DMS53 (cell line): ENCODE data around the gene FERMT3.

ENCODE experiments used
- DNase-seq: peaks from one replicate; lab custom pipeline; 2025; lab: John Stamatoyannopoulos, UW

FERMT3 gene

DNA sequence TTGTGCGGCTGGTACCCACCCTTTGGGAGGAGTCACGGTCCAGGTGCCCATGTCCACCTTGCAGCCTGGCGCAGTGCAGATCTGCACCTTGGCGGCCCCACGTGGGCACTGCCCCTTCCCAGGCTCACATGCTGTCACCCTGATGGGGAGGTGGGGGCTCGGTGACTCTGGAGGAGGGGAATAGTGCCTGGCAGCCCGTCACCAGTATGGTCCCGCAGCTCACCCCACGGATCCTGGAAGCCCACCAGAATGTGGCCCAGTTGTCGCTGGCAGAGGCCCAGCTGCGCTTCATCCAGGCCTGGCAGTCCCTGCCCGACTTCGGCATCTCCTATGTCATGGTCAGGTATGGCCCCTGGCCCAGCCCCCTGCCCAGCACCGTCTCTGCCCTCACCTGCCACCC is 14.3 kb downstream of the FERMT3 start:
- DNase-seq: no peak

DNA sequence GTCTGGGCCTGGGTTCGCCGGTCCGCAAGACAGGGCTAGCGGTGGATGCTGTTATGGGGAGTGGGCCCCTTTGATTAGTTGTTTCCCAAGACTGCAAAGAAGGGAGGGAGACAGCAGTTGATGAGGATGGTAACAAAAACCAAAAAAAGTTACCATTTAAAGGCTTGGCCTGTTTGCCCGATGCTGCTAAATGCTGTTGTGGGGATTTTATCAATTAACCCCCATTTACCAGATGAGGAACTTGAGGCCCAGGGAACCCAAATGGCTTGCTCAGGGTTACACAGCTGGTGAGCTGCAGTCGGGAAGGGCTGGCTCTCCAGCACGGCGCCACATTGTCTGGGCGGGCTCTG is 16.1 kb downstream of the FERMT3 start:
- DNase-seq: no peak

DNA sequence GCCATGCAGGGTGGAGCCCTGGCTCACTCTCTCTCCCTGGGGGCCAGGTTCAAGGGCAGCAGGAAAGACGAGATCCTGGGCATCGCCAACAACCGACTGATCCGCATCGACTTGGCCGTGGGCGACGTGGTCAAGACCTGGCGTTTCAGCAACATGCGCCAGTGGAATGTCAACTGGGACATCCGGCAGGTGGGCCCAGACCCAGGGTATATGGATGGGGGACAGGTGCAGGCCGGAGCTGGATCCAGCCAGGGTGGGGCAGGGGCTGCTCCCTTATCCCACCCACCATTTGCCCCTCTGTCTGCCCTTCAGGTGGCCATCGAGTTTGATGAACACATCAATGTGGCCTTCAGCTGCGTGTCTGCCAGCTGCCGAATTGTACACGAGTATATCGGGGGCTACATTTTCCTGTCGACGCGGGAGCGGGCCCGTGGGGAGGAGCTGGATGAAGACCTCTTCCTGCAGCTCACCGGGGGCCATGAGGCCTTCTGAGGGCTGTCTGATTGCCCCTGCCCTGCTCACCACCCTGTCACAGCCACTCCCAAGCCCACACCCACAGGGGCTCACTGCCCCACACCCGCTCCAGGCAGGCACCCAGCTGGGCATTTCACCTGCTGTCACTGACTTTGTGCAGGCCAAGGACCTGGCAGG is 16.6 kb downstream of the FERMT3 start:
- DNase-seq: no peak

DNA sequence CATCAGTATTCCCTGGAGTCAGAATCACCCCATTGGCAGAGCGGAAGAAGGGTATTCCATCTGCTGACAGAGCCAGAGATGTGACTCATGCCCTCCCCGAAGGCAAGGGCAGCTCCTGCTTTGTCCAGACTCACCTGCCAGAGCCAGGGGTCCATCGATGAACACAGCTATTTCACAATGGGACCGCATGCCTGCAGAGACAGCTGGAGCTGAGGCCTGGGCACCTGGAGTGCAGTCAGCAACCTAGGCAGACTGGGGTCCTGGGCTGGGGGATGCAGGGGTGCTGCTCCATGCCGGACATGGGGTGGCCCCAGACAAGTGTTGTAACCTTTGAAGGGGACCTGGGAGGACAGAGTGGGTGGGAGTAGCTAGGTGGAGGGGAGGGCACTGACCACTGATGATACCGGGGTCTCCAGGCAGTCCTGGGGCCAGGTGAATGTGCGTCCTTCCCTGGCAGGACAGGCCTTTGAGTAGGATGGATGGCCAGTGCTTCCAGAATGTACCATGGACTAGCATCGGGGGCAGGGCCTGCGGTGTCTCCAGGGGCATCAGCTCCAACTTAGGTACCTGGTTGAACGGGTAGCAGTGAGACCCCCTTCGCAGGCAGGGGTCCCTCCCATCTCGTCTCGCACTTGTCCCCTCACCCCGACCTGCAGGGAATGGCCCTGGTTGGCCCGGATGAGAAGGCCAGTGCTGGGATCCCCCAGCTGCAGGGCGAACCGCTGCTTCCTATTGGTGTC is 17.8 kb downstream of the FERMT3 start:
- DNase-seq: no peak

DNA sequence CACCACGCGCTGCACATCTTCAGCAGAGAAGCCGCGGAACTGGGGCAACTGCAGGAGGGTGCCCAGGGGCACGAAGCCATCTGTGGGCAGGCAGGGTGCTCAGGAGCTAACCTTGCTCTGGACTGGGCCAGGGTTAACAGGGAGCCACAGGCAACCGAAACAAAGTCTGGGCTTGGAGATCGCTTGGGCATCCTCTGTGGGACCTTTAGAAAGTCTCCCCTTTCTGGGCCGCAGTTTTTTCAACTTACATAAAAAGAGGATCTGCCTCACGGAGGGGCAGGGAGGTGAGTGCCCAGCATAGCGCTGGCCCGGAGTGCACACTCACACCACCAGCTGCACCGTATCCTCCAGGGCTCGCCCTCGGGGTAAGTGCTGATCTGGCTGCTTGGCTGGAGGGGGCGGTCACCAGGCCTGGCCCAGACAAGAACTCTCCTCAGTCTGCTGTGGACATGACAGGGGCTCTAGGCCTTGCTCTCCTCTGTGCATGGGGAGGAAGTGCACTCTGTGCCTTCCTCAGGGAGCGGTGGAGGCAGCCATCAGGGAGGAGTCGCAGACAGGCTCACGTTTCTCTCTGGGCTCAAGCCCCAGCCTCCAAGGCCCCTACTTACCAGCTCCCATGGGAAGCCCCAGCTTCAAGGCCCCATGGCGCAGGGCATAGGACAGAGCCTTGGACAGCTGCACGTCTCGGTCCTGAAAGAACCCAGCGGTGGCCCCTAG is 18.5 kb downstream of the FERMT3 start:
- DNase-seq: peak; percentile 56

DNA sequence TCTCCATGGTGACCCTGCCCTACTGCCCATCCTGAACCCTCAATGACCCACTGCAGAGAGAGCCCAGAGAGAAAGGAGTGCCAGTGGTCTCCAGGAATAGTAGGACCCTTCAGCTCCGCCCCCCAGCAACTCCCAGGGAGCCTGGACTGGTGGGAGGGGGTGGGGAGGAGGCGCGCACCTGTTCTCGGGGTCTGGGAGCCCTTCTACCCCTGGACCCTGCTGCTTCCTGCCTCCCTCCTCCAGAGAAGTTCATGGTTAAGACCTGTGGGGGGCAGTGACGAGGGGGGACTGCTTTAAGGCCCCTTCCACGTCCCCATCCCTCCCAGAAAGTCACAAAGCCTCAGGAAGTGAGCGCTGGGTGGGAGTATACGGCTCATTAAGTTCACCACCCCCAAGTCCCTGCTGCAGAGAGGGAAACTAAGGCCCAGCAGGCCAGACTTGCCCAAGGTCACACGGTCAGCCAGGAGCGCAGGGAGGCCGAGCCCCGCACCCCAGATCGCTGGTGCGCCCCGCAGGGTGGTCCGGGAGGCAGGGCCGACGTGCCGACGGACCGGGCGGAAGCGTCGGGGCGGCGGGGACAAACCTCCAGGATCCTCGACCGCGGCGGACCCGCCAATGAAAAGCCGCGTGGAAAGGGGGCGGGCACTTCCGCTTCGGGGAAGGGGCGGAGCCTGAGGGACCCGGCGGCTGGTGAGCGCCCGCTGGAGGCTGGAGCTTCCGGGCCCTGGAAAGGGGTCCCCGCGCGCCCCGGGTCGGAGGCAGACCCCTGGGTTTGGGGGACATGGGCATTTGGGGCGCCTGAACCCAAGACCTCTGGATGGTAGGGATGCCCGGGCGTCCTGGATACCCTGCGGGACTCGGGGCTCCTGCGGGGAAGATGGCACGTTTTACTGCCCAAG is 19.3 kb downstream of the FERMT3 start, which contains the start of the genes NUDT22 and TRPT1:
Gene NUDT22, plus strand, starts transcription at position 667 of the 899 bp plus-strand sequence. CDS start 379 bp downstream, outside the sequence.
Gene TRPT1, minus strand, starts transcription at position 579 of the 899 bp plus-strand sequence. Its CDS starts 326 bp downstream, at position 253.
- DNase-seq: peak; percentile 95

DNA sequence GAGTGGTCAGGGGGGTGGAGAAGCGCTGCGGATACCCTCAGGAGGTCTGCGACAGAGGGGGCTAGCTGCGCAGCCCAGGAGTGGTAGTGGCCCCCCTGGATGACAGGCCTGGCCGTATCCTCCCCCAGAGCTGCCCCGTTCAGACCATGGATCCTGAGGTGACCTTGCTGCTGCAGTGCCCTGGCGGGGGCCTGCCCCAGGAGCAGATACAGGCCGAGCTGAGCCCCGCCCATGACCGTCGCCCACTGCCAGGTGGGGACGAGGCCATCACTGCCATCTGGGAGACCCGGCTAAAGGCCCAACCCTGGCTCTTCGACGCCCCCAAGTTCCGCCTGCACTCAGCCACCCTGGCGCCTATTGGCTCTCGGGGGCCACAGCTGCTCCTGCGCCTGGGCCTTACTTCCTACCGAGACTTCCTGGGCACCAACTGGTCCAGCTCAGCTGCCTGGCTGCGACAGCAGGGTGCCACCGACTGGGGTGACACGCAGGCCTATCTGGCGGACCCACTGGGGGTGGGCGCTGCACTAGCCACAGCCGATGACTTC is 20.1 kb downstream of the FERMT3 start:
- DNase-seq: peak; percentile 83

DNA sequence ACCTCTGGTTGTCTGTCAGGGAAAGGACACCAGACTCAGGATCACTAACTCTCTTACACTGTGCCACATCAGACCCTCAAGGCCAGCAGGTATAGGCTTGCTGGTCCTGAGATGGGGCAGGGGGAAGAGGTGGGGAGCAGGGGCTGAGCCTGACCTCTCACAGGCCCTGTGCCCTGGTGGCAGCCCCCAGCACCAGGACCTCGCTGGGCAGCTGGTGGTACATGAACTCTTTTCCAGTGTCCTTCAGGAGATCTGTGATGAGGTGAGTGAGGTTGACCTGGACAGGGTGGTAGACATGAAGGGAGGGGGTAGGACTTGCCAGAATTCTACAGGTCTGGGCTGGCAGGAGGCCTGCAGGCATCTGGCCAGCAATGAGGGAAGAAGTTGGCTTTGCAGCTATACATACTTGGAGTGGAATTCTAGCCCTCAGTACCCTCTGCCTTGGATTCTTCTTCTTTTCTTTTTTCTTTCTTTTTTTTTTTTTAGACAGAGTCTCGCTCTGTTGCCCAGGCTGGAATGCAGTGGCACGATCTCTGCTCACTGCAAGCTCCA is 21.0 kb downstream of the FERMT3 start:
- DNase-seq: no peak

DNA sequence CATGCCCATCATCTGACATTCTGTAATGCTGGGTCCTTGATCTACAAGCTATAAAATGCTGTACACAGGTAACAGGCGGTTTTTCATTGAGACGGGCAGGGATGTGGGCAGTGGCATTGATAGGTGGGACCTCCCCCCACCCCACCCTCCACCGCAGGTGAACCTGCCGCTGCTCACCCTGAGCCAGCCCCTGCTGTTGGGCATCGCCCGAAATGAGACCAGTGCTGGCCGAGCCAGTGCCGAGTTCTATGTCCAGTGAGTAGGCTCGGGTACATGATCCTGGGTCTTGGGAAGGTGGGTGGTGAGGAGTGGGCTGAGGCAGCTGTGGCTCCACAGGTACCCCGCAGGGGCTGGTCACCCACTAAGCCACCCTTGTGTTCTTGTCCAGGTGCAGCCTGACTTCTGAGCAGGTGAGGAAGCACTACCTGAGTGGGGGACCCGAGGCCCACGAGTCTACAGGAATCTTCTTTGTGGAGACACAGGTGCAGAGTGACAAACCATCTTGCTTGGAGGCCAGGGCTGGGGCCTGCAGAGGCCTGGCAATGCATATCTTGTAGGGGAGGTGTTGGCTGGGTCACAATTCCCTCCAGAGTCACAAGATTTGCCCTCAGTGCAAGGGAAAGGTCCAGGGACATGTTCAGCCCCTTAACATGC is 22.7 kb downstream of the FERMT3 start:
- DNase-seq: peak; percentile 48

DNA sequence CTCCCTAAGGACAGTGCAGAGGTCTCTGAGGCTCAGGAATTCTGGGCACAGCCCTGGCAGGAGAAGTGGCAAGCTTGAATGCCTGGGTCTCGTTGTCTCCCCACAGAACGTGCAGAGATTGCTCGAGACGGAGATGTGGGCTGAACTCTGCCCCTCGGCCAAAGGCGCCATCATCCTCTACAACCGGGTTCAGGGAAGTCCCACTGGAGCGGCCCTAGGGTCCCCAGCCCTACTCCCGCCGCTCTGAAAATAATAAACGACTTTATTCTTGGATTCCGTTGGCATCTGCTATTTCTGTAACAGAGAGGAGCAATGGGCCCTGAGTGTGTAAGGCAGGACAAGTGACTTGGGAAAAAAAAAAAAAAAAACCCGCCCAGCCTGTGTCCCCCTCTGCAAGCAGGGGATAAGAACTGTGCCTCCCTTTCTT is 23.2 kb downstream of the FERMT3 start:
- DNase-seq: no peak

DNA sequence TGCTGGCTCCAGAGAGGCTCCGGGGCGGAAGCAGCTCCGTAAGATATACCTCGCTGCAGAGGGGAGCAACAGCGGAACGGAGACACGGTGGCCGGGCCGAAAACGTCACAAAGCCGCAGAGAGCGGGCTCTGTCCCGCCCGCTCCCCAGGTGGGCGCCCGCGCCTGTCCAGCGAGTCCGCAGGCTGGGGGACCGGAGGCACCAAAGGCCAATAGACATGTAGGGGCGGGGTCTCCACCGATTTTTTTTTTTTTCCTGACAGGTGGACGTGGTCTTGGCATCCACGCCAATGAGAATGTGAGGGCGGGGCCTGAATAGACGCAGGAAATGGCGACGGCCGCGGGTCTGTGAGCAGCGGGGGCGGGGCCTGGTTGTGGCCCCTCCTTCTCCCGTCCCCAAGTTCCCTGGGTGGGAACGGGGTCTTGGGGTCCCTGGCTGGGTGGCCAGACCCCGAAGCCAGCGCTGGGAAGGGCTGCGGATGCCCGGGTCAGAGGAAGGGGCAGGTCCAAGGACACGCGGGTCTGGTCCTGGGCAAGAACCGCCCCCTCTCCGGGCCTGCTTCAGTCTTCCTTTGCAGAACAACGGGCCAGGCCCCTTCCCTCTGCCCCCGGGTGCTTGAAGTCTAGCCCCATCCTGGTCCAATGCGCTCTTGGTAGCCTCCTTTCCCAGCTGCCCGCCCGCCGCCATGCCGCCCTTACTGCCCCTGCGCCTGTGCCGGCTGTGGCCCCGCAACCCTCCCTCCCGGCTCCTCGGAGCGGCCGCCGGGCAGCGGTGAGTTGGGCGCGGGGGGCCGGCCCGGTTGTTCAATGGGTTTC is 23.9 kb downstream of the FERMT3 start, which contains the start of gene DNAJC4:
Gene DNAJC4, plus strand, starts transcription at position 378 of the 814 bp plus-strand sequence. Its CDS starts 307 bp downstream, at position 685.
- peak; percentile 98 for DNase-seq

DNA sequence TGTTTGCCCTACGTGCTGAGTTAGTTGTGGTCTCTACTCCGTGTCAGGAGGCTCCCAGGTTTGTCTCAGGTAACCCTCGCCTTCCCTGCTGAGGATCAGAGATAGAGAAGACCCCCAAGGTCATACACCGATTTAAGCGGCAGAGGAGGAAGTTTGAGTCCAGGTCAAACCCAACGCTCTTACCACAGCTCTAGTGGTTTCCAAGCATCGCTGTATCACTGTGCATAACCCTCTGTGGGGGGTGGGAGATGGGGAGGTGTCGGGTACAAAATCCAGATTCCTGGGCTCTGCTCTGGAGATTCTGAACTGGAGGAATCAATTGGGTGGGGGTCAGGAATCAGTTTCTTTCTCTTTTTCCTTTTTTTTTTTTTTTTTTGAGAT is 24.5 kb downstream of the FERMT3 start:
- peak; percentile 65 for DNase-seq

DNA sequence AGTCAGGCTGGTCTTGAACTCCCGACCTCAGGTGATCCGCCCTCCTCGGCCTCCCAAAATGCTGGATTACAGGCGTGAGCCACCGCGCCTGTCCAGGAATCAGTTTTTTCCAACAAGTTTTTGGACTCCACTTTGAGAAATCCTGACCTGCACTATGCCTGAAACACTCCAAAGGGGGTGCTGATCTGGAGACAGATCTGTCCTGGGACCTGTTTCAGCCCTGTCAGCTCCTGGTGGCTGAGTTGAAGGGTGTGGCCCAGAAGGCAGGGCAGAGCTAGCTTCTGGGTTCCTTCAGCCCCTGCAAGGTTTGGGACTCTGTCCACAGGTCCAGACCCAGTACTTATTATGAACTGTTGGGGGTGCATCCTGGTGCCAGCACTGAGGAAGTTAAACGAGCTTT is 25.0 kb downstream of the FERMT3 start:
- no peak for DNase-seq

DNA sequence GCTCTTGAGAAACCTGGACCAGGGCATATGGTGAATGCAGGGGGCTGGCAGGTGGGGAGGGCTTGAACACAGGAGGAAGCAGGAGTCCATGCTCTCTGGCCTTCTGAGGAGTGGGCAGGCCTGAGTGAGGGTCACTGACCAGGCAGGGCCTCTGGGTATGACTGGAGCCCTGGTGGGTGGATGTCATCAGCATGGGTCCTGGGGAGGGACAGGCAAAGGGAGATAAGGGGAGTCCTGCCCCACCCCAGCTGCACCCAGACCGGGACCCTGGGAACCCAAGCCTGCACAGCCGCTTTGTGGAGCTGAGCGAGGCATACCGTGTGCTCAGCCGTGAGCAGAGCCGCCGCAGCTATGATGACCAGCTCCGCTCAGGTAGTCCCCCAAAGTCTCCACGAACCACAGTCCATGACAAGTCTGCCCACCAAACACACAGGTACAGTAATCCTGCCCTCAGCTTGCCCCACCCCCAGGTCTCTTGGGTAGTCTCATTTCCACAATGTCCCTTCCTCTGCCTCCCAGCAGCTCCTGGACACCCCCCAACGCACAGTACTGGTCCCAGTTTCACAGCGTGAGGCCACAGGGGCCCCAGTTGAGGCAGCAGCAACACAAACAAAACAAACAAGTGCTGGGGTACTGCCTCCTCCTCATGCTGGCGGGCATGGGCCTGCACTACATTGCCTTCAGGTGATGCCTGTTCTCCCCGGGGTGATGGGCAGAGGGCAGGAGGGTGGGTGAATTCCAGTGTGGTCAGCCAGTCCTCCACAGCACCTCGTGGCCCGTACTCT is 25.9 kb downstream of the FERMT3 start:
- no peak for DNase-seq

DNA sequence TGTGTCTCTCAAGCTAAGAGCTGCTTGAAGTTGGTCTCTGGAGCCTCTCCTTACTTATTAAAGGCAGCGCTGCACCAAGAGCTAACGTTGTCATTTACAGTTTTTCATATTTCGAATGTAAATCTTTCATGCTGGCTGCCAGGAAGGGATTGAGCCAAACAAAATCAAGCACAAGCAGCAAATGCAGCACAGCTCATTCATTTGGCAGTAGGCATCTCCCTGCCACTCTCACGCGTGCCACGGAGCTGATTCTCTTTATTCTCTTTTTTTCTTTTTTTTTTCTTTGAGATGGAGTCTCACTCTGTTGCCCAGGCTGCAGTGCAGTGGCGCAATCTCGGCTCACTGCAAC is 26.4 kb downstream of the FERMT3 start:
- DNase-seq: no peak

DNA sequence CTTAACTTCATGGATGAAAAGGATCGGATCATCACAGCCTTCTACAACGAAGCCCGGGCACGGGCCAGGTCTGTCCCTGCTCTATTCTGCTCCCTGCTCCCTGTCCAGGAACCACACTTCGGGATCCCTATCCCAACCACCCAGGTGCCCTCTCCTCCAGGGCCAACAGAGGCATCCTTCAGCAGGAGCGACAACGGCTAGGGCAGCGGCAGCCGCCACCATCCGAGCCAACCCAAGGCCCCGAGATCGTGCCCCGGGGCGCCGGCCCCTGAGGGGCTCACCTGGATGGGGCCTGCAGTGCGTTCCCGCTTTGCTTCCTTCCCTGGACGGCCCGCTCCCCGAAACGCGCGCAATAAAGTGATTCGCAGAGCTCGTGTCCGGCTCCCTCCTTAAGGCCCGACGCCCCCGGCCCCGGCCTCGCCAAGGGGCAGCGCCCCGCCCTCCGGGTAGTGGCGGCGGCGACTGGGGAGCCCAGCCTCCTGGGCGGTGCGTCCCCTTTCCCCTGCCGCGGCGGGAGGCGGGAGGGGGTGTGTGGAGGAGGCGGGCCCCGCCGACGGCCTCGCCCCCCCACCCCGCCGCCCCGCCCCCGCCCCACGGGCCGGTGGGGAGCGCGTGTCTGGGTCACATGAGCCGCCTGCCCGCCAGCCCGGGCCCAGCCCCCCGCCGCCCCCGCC is 27.5 kb downstream of the FERMT3 start, which contains the start of gene VEGFB:
Gene VEGFB, plus strand, starts transcription at position 672 of the 674 bp plus-strand sequence. CDS start 250 bp downstream, outside the sequence.
- peak; percentile 89 for DNase-seq

DNA sequence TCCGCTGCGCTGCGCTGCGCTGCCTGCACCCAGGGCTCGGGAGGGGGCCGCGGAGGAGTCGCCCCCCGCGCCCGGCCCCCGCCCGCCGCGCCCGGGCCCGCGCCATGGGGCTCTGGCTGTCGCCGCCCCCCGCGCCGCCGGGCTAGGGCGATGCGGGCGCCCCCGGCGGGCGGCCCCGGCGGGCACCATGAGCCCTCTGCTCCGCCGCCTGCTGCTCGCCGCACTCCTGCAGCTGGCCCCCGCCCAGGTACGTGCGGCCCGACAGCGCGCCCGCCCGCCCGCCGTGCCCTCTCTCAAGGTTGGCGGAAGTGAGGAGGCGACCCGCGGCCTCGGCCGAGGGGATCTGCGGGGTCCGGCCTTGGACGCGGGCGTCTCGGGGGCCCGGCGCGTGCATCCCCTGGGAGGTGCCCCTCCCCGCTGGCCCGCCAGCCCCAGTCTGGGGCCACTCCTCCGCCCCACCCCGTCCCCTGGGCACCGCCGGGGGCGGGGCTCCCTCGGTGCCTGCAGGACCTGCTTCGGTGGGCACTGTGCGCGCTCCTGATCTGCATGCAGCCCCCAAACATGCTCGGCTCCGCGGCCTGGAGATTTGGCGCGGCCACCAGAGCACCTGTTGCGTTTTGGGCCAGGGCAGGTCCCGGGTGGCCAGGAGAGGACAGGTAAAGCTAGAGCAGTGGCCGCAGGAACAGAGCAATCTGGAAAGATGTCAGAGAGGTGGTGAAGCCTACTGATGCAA is 28.3 kb downstream of the FERMT3 start:
- DNase-seq: peak; percentile 87
